GM23338 (cell line): ENCODE results near the gene MRPL18. TPM values are rescaled to one million over a fixed set of nuclear protein-coding genes. Genes with fewer than 3 reads are reported as not detected.

Experiments
- ATAC-seq: fragments of 200-7000 bp; cut with Tn5 transposase; 3 replicates; pipeline ENCODE4 v1.9.1; 2020
- DNase-seq: peaks from one replicate; pipeline ENCODE4 v3.0.0-alpha.2; 2015; ENCODE audit warnings: low spot score
- H2AFZ ChIP-seq: fragments of 200-600 bp; sonication (generic); 2 replicates; pipeline ENCODE4 v1.8.0; 2016; ENCODE audit warnings: antibody characterized with exemption, mild to moderate bottlenecking, moderate library complexity
- H3F3A ChIP-seq: fragments of 200-600 bp; sonication (generic); replicated peaks from 2 replicates; pipeline ENCODE4 v1.8.0; 2017; ENCODE audit warnings: antibody characterized with exemption, mixed run types, low read depth
- H3K27ac ChIP-seq: fragments of 200-600 bp; sonication (generic); 2 replicates; pipeline ENCODE4 v1.6.1; 2016; ENCODE audit warnings: low read depth
- H3K27me3 ChIP-seq: fragments of 200-600 bp; sonication (generic); 2 replicates; pipeline ENCODE4 v1.8.0; 2016; ENCODE audit warnings: mild to moderate bottlenecking, mixed run types, moderate library complexity; ENCODE audit not compliant: insufficient read depth
- H3K36me3 ChIP-seq: fragments of 200-600 bp; sonication (generic); 2 replicates; pipeline ENCODE4 v1.8.0; 2016; ENCODE audit warnings: mild to moderate bottlenecking; ENCODE audit not compliant: insufficient read depth
- H3K4me1 ChIP-seq: fragments of 200-600 bp; sonication (generic); 2 replicates; pipeline ENCODE4 v1.8.0; 2016; ENCODE audit warnings: mild to moderate bottlenecking, moderate library complexity; ENCODE audit not compliant: insufficient read depth
- H3K4me2 ChIP-seq: fragments of 200-600 bp; sonication (generic); 2 replicates; pipeline ENCODE4 v1.7.1; 2017; ENCODE audit warnings: mixed run types
- H3K4me3 ChIP-seq: fragments of 200-600 bp; sonication (generic); 2 replicates; pipeline ENCODE4 v1.6.1; 2016; ENCODE audit warnings: mixed run types
- H3K79me2 ChIP-seq: fragments of 200-600 bp; sonication (generic); replicated peaks from 2 replicates; pipeline ENCODE4 v1.8.0; 2017; ENCODE audit warnings: mild to moderate bottlenecking; ENCODE audit not compliant: insufficient read depth
- H3K9me2 ChIP-seq: fragments of 200-600 bp; sonication (generic); 2 replicates; pipeline ENCODE4 v1.8.0; 2017; ENCODE audit not compliant: insufficient read depth
- H4K20me1 ChIP-seq: fragments of 200-600 bp; sonication (generic); replicated peaks from 2 replicates; pipeline ENCODE4 v1.8.0; 2017; ENCODE audit warnings: mild to moderate bottlenecking; ENCODE audit not compliant: insufficient read depth
- H3K27ac Mint-ChIP-seq: 2 replicates; pipeline ENCODE4 v1.8.0; 2020; ENCODE audit warnings: inconsistent platforms, mild to moderate bottlenecking, moderate library complexity, mixed read lengths
- H3K27me3 Mint-ChIP-seq: 3 replicates; pipeline ENCODE4 v1.8.0; 2022; ENCODE audit warnings: low read depth, mild to moderate bottlenecking, moderate library complexity, mixed read lengths, inconsistent platforms; ENCODE audit not compliant: insufficient read depth, poor library complexity
- H3K36me3 Mint-ChIP-seq: 3 replicates; pipeline ENCODE4 v1.8.0; 2021; ENCODE audit warnings: low read depth, mild to moderate bottlenecking, inconsistent platforms, moderate library complexity, mixed read lengths
- H3K4me1 Mint-ChIP-seq: 3 replicates; pipeline ENCODE4 v1.8.0; 2020; ENCODE audit warnings: mild to moderate bottlenecking, inconsistent platforms, mixed read lengths
- H3K4me3 Mint-ChIP-seq: 3 replicates; pipeline ENCODE4 v1.8.0; 2021; ENCODE audit warnings: moderate library complexity, mild to moderate bottlenecking, inconsistent platforms, mixed read lengths
- H3K9me3 Mint-ChIP-seq: 3 replicates; pipeline ENCODE4 v1.8.0; 2020; ENCODE audit warnings: moderate library complexity, mild to moderate bottlenecking, inconsistent platforms, mixed read lengths
- CREB1 ChIP-seq: fragments of 250-450 bp; sonication (Bioruptor Pico); IDR thresholded peaks from 2 replicates; pipeline ENCODE4 v1.5.0; 2020; ENCODE audit warnings: low read depth, mild to moderate bottlenecking, moderate library complexity
- ETS1 ChIP-seq: IDR thresholded peaks from 2 replicates; pipeline ENCODE4 v1.6.1; 2016; ENCODE audit warnings: antibody characterized with exemption
- EZH2 ChIP-seq: fragments of 200-600 bp; sonication (generic); IDR thresholded peaks from one replicate; pipeline ENCODE4 v1.8.0; 2017; ENCODE audit warnings: antibody characterized with exemption, mild to moderate bottlenecking, low read depth; ENCODE audit not compliant: unreplicated experiment
- JUNB ChIP-seq: IDR thresholded peaks from one replicate; pipeline ENCODE4 v1.6.1; 2016; ENCODE audit warnings: antibody characterized with exemption; ENCODE audit not compliant: unreplicated experiment
- NANOG ChIP-seq: IDR thresholded peaks from 2 replicates; pipeline ENCODE4 v1.6.1; 2016; ENCODE audit warnings: antibody characterized with exemption, borderline replicate concordance
- REST ChIP-seq: IDR thresholded peaks from one replicate; pipeline ENCODE4 v1.6.1; 2018; ENCODE audit warnings: antibody characterized with exemption; ENCODE audit not compliant: unreplicated experiment
- STAT1 ChIP-seq: IDR thresholded peaks from one replicate; pipeline ENCODE4 v1.6.1; 2016; ENCODE audit warnings: antibody characterized with exemption; ENCODE audit not compliant: unreplicated experiment
- ZNF114 ChIP-seq: fragments of 250-450 bp; sonication (Bioruptor Pico); IDR thresholded peaks from 2 replicates; pipeline ENCODE4 v1.5.0; 2020; ENCODE audit warnings: mild to moderate bottlenecking, moderate library complexity
- ZNF331 ChIP-seq: fragments of 250-450 bp; sonication (Bioruptor Pico); IDR thresholded peaks from 2 replicates; pipeline ENCODE4 v1.5.0; 2020; ENCODE audit warnings: low read depth, mild to moderate bottlenecking, moderate library complexity
- ZNF462 ChIP-seq: fragments of 250-450 bp; sonication (Bioruptor Pico); IDR thresholded peaks from 2 replicates; pipeline ENCODE4 v1.5.0; 2020; ENCODE audit warnings: mild to moderate bottlenecking, moderate library complexity
- polyA plus RNA-seq: library from polyadenylated mRNA; unstranded; fragments of >200 nt; fragmentation: Nextera tagmentation; extraction: Ambion mirVana; gene quantifications from 2 replicates; pipeline ENCODE4 v1.2.1, GENCODE V29; 2016
- total RNA-seq: library from RNA; depleted of rRNA; stranded (reverse); fragments of >200 nt; shearing (Covaris generic); gene quantifications from 2 replicates; pipeline ENCODE4 v1.2.3, GENCODE V29; 2014

Gene MRPL18
- total and polyA plus RNA-seq, 2 experiments from 2014 or later, result 91.4 to 228 TPM

- H3K27ac ChIP-seq, result no peak overlapping the region
- H3K4me3 ChIP-seq, result no peak overlapping the region
- no peaks in the 10 kb centered on the region for H3K27me3 ChIP-seq
- no peak overlapping the region for H3K4me2 ChIP-seq
- H3K4me1 Mint-ChIP-seq, result peaks cover 6% of the 10 kb centered on the region; the same call in 2 of the 3 replicates
- H4K20me1 ChIP-seq, result no peaks in the 10 kb centered on the region
- H3K36me3 Mint-ChIP-seq, result no peaks in the 10 kb centered on the region; the same call in 2 of the 3 replicates
- no peaks in the 10 kb centered on the region for H3K9me2 ChIP-seq
- H3K36me3 ChIP-seq, result no peaks in the 10 kb centered on the region
- no peaks in the 10 kb centered on the region for H3K9me3 Mint-ChIP-seq
- no peak overlapping the region for H3K4me3 Mint-ChIP-seq
- DNase-seq (no peak), ATAC-seq (no peak)
- H3K27me3 Mint-ChIP-seq, result peaks cover 3% of the 10 kb centered on the region
- no peaks in the 10 kb centered on the region for H3K4me1 ChIP-seq
- no peak overlapping the region for H3K27ac Mint-ChIP-seq
- H3K79me2 ChIP-seq, result no peaks in the 10 kb centered on the region
- H3F3A ChIP-seq, result no peaks in the 10 kb centered on the region
- no peak overlapping the region for H2AFZ ChIP-seq
- TF ChIP-seq JUNB, result no peak
- no peak for TF ChIP-seq ZNF462 (CRISPR knock-in tag)
- TF ChIP-seq EZH2, result no peak
- no peak for TF ChIP-seq ZNF331 (CRISPR knock-in tag)
Observed at GRCh38 chr6:159806021-159806458, 15.8 kb downstream of the MRPL18 start.

- Histone ChIP-seq H3K9me2 (no peaks in the 10 kb centered on the region), H3K4me3 (no peak overlapping the region), H2AFZ (no peak overlapping the region), H4K20me1 (no peaks in the 10 kb centered on the region), H3K36me3 (no peaks in the 10 kb centered on the region), H3K27me3 (no peaks in the 10 kb centered on the region), H3K27ac (no peak overlapping the region), H3K4me2 (no peak overlapping the region), H3K79me2 (no peaks in the 10 kb centered on the region), H3F3A (no peaks in the 10 kb centered on the region), H3K4me1 (no peaks in the 10 kb centered on the region)
- Mint-ChIP-seq H3K36me3 (no peaks in the 10 kb centered on the region; the same call in 2 of the 3 replicates), H3K4me3 (no peak overlapping the region), H3K27me3 (no peaks in the 10 kb centered on the region), H3K9me3 (no peaks in the 10 kb centered on the region), H3K4me1 (peaks cover 13% of the 10 kb centered on the region), H3K27ac (no peak overlapping the region)
- no peak for ATAC-seq
- DNase-seq, result no peak
- no peak for TF ChIP-seq ZNF114 (CRISPR knock-in tag)
- TF ChIP-seq ETS1, result no peak
- no peak for TF ChIP-seq ZNF331 (CRISPR knock-in tag)
- TF ChIP-seq NANOG, result no peak
- TF ChIP-seq CREB1 (CRISPR knock-in tag), result no peak
- TF ChIP-seq STAT1, result no peak
- no peak for TF ChIP-seq REST
Observed at GRCh38 chr6:159807150-159807858, 17.0 kb downstream of the MRPL18 start.
